IMR-90 (cell line): ENCODE measurements around the gene PTGES3L. TPM values are rescaled to one million over a fixed set of nuclear protein-coding genes. Genes with fewer than 3 reads are reported as not detected.

Source experiments
- ATAC-seq: fragments of 200-7000 bp; cut with Tn5 transposase; 2 replicates; pipeline ENCODE4 v1.9.1; 2020; ENCODE audit warnings: low read depth, mild to moderate bottlenecking, moderate library complexity
- BruUV-seq: library from RNA; stranded (reverse); fragments of 400-500 nt; replicated peaks from 2 replicates; lab custom pipeline; 2021; lab: Mats Ljungman, UMichigan
- CTCF ChIA-PET: fragments of 300-600 bp; formaldehyde crosslinking; extraction: SDS; loops from one replicate; lab custom pipeline; 2021; ENCODE audit warnings: antibody characterized with exemption; lab: Yijun Ruan, JAX
- POLR2A ChIA-PET: fragments of 300-600 bp; sonication (Branson Sonifier 250); formaldehyde crosslinking; loops from one replicate; lab custom pipeline; 2022; ENCODE audit warnings: antibody characterized with exemption; ENCODE audit not compliant: unreplicated experiment; lab: Charles Lee
- DNase-seq: peaks from one replicate; pipeline ENCODE4 v3.0.0; 2013
- H2AFZ ChIP-seq: replicated peaks from 2 replicates; pipeline ENCODE3; 2013; ENCODE audit warnings: low read length, mild to moderate bottlenecking; ENCODE audit not compliant: poor library complexity
- H2AK5ac ChIP-seq: 2 replicates; pipeline ENCODE4 v1.6.1; 2013; ENCODE audit warnings: low read depth, low read length, inconsistent platforms
- H2AK9ac ChIP-seq: replicated peaks from 2 replicates; pipeline ENCODE3; 2013; ENCODE audit warnings: mild to moderate bottlenecking, low read depth, low read length, moderate library complexity; ENCODE audit not compliant: poor library complexity
- H2BK120ac ChIP-seq: 2 replicates; pipeline ENCODE4 v1.6.1; 2013; ENCODE audit warnings: low read depth, low read length, inconsistent platforms
- H2BK15ac ChIP-seq: 3 replicates; pipeline ENCODE4 v1.6.1; 2013; ENCODE audit warnings: low read depth, low read length, inconsistent platforms
- H2BK20ac ChIP-seq: 2 replicates; pipeline ENCODE4 v1.6.1; 2013; ENCODE audit warnings: low read depth, mild to moderate bottlenecking, inconsistent platforms, low read length, moderate library complexity
- H2BK5ac ChIP-seq: 2 replicates; pipeline ENCODE4 v1.6.1; 2013; ENCODE audit warnings: mild to moderate bottlenecking, low read depth, low read length, inconsistent platforms; ENCODE audit not compliant: poor library complexity, severe bottlenecking
- H3K14ac ChIP-seq: replicated peaks from 2 replicates; pipeline ENCODE4 v1.6.1; 2013; ENCODE audit warnings: low read depth, low read length, inconsistent platforms
- H3K18ac ChIP-seq: 2 replicates; pipeline ENCODE4 v1.6.1; 2013; ENCODE audit warnings: low read depth, low read length, control low read depth
- H3K23ac ChIP-seq: 2 replicates; pipeline ENCODE4 v1.6.1; 2013; ENCODE audit warnings: low read depth, low read length, inconsistent platforms
- H3K27ac ChIP-seq: 2 replicates; pipeline ENCODE4 v1.5.1; 2013; ENCODE audit warnings: mild to moderate bottlenecking, control low read depth, low read length; ENCODE audit not compliant: insufficient read depth
- H3K27me3 ChIP-seq: 2 replicates; pipeline ENCODE4 v1.6.1; 2013; ENCODE audit warnings: low read length; ENCODE audit not compliant: control insufficient read depth, insufficient read depth
- H3K36me3 ChIP-seq: 2 replicates; pipeline ENCODE4 v1.6.1; 2013; ENCODE audit warnings: low read length, mixed read lengths; ENCODE audit not compliant: control insufficient read depth, insufficient read depth
- H3K4ac ChIP-seq: 2 replicates; pipeline ENCODE4 v1.6.1; 2013; ENCODE audit warnings: low read depth, low read length, inconsistent platforms
- H3K4me1 ChIP-seq: 2 replicates; pipeline ENCODE4 v1.6.1; 2013; ENCODE audit warnings: low read length, mixed read lengths; ENCODE audit not compliant: control insufficient read depth, insufficient read depth
- H3K4me2 ChIP-seq: 2 replicates; pipeline ENCODE4 v1.6.1; 2013; ENCODE audit warnings: low read depth, mild to moderate bottlenecking, control low read depth, low read length, moderate library complexity
- H3K4me3 ChIP-seq: 2 replicates; pipeline ENCODE4 v1.5.1; 2013; ENCODE audit warnings: low read depth, mild to moderate bottlenecking, control low read depth, low read length, moderate library complexity; ENCODE audit not compliant: insufficient read depth
- H3K56ac ChIP-seq: 2 replicates; pipeline ENCODE4 v1.6.1; 2013; ENCODE audit warnings: low read length, inconsistent platforms; ENCODE audit not compliant: insufficient read depth; ENCODE audit errors: extremely low read depth
- H3K79me1 ChIP-seq, 2 experiments: 2 replicates each; pipeline ENCODE4 v1.6.1; 2013; ENCODE audit warnings: low read length in 2 of 2, inconsistent platforms in 1 of 2, low read depth in 1 of 2
- H3K9ac ChIP-seq: 2 replicates; pipeline ENCODE4 v1.6.1; 2013; ENCODE audit warnings: low read depth, low read length, control low read depth
- H3K9me1 ChIP-seq: 2 replicates; pipeline ENCODE4 v1.6.1; 2013; ENCODE audit warnings: low read length, inconsistent platforms; ENCODE audit not compliant: insufficient read depth
- H3K9me3 ChIP-seq: 2 replicates; pipeline ENCODE4 v1.6.1; 2013; ENCODE audit warnings: low read length; ENCODE audit not compliant: control insufficient read depth, insufficient read depth
- H4K20me1 ChIP-seq: 2 replicates; pipeline ENCODE4 v1.6.1; 2013; ENCODE audit warnings: low read length, inconsistent platforms; ENCODE audit not compliant: insufficient read depth
- H4K5ac ChIP-seq: 2 replicates; pipeline ENCODE4 v1.6.1; 2013; ENCODE audit warnings: mild to moderate bottlenecking, low read depth, low read length, control low read depth
- H4K8ac ChIP-seq, 2 experiments: 2 replicates each; pipeline ENCODE4 v1.6.1; 2013; ENCODE audit warnings: low read depth in 2 of 2, low read length in 2 of 2, control low read depth in 1 of 2, inconsistent platforms in 1 of 2
- H4K91ac ChIP-seq: 2 replicates; pipeline ENCODE4 v1.6.1; 2013; ENCODE audit warnings: low read depth, low read length, inconsistent platforms; ENCODE audit not compliant: insufficient read depth
- BHLHE40 ChIP-seq: fragments of 150-350 bp; IDR thresholded peaks from 2 replicates; pipeline ENCODE4 v1.6.1; 2016; ENCODE audit warnings: mild to moderate bottlenecking, low read depth, low read length
- CEBPB ChIP-seq: IDR thresholded peaks from 2 replicates; pipeline ENCODE4 v1.6.1; 2012; ENCODE audit warnings: low read depth, low read length, improper control_type of control experiment
- CHD1 ChIP-seq: IDR thresholded peaks from 2 replicates; pipeline ENCODE4 v1.6.1; 2012; ENCODE audit warnings: low read depth, low read length, improper control_type of control experiment
- FOS ChIP-seq: fragments of 150-350 bp; IDR thresholded peaks from 2 replicates; pipeline ENCODE4 v1.6.1; 2016; ENCODE audit warnings: low read depth, low read length
- MAFK ChIP-seq: IDR thresholded peaks from 2 replicates; pipeline ENCODE4 v1.6.1; 2012; ENCODE audit warnings: low read depth, low read length, improper control_type of control experiment
- MAZ ChIP-seq: IDR thresholded peaks from 2 replicates; pipeline ENCODE4 v1.6.1; 2012; ENCODE audit warnings: low read depth, mild to moderate bottlenecking, low read length, improper control_type of control experiment, moderate library complexity, borderline replicate concordance
- MXI1 ChIP-seq: IDR thresholded peaks from 2 replicates; pipeline ENCODE4 v1.6.1; 2012; ENCODE audit warnings: low read depth, mild to moderate bottlenecking, low read length, moderate library complexity, borderline replicate concordance
- NFE2L2 ChIP-seq: fragments of 150-350 bp; IDR thresholded peaks from 2 replicates; pipeline ENCODE4 v1.6.1; 2016; ENCODE audit warnings: low read depth, mild to moderate bottlenecking, low read length
- POLR2A ChIP-seq: IDR thresholded peaks from 2 replicates; pipeline ENCODE4 v1.6.1; 2012; ENCODE audit warnings: mild to moderate bottlenecking, low read depth, low read length
- RAD21 ChIP-seq: IDR thresholded peaks from 2 replicates; pipeline ENCODE4 v1.6.1; 2012; ENCODE audit warnings: low read length, improper control_type of control experiment
- RCOR1 ChIP-seq: IDR thresholded peaks from 2 replicates; pipeline ENCODE4 v1.6.1; 2012; ENCODE audit warnings: mild to moderate bottlenecking, low read length, improper control_type of control experiment; ENCODE audit not compliant: insufficient replicate concordance
- RFX5 ChIP-seq: IDR thresholded peaks from 2 replicates; pipeline ENCODE4 v1.8.0; 2012; ENCODE audit warnings: low read depth, mild to moderate bottlenecking, low read length, moderate library complexity
- SMC3 ChIP-seq: fragments of 150-350 bp; IDR thresholded peaks from 2 replicates; pipeline ENCODE4 v1.6.1; 2016; ENCODE audit warnings: low read depth, mild to moderate bottlenecking, antibody characterized with exemption, low read length, moderate library complexity
- whole genome bisulfite sequencing, 2 experiments: methylation state at CpG; one replicate each; pipeline versions ENCODE4 v1.1.5 to v1.1.7; 2013; ENCODE audit warnings: missing lambda C conversion rate in 2 of 2; ENCODE audit not compliant: insufficient read length in 1 of 2; ENCODE audit errors: extremely low coverage in 2 of 2; 5-methylcytosine and 5-hydroxymethylcytosine counted together
- dilution Hi-C: fragments of 300-500 bp; cut with HindIII; formaldehyde crosslinking; loops from one replicate; pipeline ENCODE4 v1.14.3; 2018; ENCODE audit warnings: low sequenced_read_pairs; ENCODE audit not compliant: unreplicated experiment
- in situ Hi-C: fragments of 300-500 bp; cut with MboI; formaldehyde crosslinking; loops from 3 replicates; pipeline ENCODE4 v1.14.3; 2019; ENCODE audit warnings: low sequenced_read_pairs, inconsistent platforms, mixed read lengths
- intact Hi-C: fragments of 100-400 bp; cut with micrococcal nuclease; formaldehyde crosslinking; loops from 2 replicates; pipeline ENCODE4 v1.10.0; 2022
- polyA plus RNA-seq, 3 experiments: library from polyadenylated mRNA; depleted of rRNA; stranded (reverse); fragments of >200 nt; gene quantifications; 2 replicates each; pipeline ENCODE4 v1.2.3, GENCODE V29; 2012; ENCODE audit warnings: low replicate concordance in 1 of 3
- total RNA-seq: library from RNA; depleted of rRNA; stranded (reverse); fragments of >200 nt; gene quantifications from 2 replicates; pipeline ENCODE4 v1.2.3, GENCODE V29; 2012
- TF ChIP-seq, protein P1 (sequence below): fragments of 150-350 bp; IDR thresholded peaks from 2 replicates; pipeline ENCODE4 v1.6.1; 2016; ENCODE audit warnings: low read depth, mild to moderate bottlenecking, low read length, moderate library complexity, borderline replicate concordance
- TF ChIP-seq, protein P2 (sequence below): conservative IDR thresholded peaks from 2 replicates; pipeline ENCODE4 v1.5.1; 2012; ENCODE audit warnings: mild to moderate bottlenecking, low read depth, low read length, improper control_type of control experiment
- TF ChIP-seq, protein P3 (sequence below): fragments of 150-350 bp; IDR thresholded peaks from 2 replicates; pipeline ENCODE4 v1.6.1; 2017; ENCODE audit warnings: mild to moderate bottlenecking, antibody characterized with exemption, low read length, low read depth

Gene PTGES3L
- total and polyA plus RNA-seq, 2 of the 4 experiments (the other 2 are of a cell fraction): 1.4 to 2.4 TPM

- H2BK120ac ChIP-seq: no peak overlapping the region
- TF ChIP-seq, protein P1, sequence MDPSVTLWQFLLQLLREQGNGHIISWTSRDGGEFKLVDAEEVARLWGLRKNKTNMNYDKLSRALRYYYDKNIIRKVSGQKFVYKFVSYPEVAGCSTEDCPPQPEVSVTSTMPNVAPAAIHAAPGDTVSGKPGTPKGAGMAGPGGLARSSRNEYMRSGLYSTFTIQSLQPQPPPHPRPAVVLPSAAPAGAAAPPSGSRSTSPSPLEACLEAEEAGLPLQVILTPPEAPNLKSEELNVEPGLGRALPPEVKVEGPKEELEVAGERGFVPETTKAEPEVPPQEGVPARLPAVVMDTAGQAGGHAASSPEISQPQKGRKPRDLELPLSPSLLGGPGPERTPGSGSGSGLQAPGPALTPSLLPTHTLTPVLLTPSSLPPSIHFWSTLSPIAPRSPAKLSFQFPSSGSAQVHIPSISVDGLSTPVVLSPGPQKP: no peak
- TF ChIP-seq RAD21 (no peak), MAFK (no peak), CEBPB (no peak), CHD1 (no peak), FOS (no peak), MXI1 (no peak), BHLHE40 (no peak), SMC3 (no peak), POLR2A (no peak), MAZ (no peak), RFX5 (no peak), NFE2L2 (no peak), RCOR1 (no peak)
- TF ChIP-seq, protein P2, sequence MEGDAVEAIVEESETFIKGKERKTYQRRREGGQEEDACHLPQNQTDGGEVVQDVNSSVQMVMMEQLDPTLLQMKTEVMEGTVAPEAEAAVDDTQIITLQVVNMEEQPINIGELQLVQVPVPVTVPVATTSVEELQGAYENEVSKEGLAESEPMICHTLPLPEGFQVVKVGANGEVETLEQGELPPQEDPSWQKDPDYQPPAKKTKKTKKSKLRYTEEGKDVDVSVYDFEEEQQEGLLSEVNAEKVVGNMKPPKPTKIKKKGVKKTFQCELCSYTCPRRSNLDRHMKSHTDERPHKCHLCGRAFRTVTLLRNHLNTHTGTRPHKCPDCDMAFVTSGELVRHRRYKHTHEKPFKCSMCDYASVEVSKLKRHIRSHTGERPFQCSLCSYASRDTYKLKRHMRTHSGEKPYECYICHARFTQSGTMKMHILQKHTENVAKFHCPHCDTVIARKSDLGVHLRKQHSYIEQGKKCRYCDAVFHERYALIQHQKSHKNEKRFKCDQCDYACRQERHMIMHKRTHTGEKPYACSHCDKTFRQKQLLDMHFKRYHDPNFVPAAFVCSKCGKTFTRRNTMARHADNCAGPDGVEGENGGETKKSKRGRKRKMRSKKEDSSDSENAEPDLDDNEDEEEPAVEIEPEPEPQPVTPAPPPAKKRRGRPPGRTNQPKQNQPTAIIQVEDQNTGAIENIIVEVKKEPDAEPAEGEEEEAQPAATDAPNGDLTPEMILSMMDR: no peak
- TF ChIP-seq, protein P3, sequence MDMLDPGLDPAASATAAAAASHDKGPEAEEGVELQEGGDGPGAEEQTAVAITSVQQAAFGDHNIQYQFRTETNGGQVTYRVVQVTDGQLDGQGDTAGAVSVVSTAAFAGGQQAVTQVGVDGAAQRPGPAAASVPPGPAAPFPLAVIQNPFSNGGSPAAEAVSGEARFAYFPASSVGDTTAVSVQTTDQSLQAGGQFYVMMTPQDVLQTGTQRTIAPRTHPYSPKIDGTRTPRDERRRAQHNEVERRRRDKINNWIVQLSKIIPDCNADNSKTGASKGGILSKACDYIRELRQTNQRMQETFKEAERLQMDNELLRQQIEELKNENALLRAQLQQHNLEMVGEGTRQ: no peak
- H2BK5ac ChIP-seq: no peak overlapping the region
- no peak overlapping the region for H3K18ac ChIP-seq
- H3K23ac ChIP-seq: no peak overlapping the region
- no peak overlapping the region for H3K4me2 ChIP-seq
- CTCF ChIA-PET: no interaction called here
- H4K8ac ChIP-seq: no peak overlapping the region
- H4K5ac ChIP-seq: no peak overlapping the region
- H3K4me3 ChIP-seq: no peak overlapping the region
- in situ Hi-C loops: loop anchor here (25.0 kb wide), 1 partner anchor 91 kb away; no protein-coding TSS in a partner anchor
- no peak overlapping the region for H2AK5ac ChIP-seq
- ATAC-seq (no peak), DNase-seq (no peak)
- no peak overlapping the region for H2AK9ac ChIP-seq
- no peaks in the 10 kb centered on the region for H4K20me1 ChIP-seq
- peaks cover 3% of the 10 kb centered on the region; the same call in 1 of the 2 replicates for H3K4me1 ChIP-seq
- dilution Hi-C loops: no loop called here
- no peak overlapping the region for H3K9ac ChIP-seq
- H3K4ac ChIP-seq: no peak overlapping the region
- no TSS peak for BruUV-seq
- WGBS, 2 experiments: 95% methylated on average over 3 of the region's 5 CpGs; no CpG with 5 or more reads in 1 of the 2 experiments
- no peaks in the 10 kb centered on the region for H3K36me3 ChIP-seq
- H3K56ac ChIP-seq: no peak overlapping the region
- no peaks in the 10 kb centered on the region for H3K79me1 ChIP-seq
- H2BK20ac ChIP-seq: no peak overlapping the region
- POLR2A ChIA-PET: no interaction called here
- no peak overlapping the region for H3K14ac ChIP-seq
- intact Hi-C loops: no loop called here
- H3K27ac ChIP-seq: no peak overlapping the region
- no peaks in the 10 kb centered on the region for H3K27me3 ChIP-seq
- H3K9me1 ChIP-seq: no peaks in the 10 kb centered on the region
- H3K9me3 ChIP-seq: no peaks in the 10 kb centered on the region
- no peak overlapping the region for H2BK15ac ChIP-seq
- H4K91ac ChIP-seq: no peak overlapping the region
- H2AFZ ChIP-seq: peak overlapping the region; percentile 43
These were observed 8.3 kb downstream of the PTGES3L start for GRCh38 chr17:42971589-42971988.
